ENCODE measurements around the gene TIMP1.

GRCh38 chrX:47578692-47579091, 3.5 kb upstream of the TIMP1 start:
- TF ChIP-seq, protein P1, sequence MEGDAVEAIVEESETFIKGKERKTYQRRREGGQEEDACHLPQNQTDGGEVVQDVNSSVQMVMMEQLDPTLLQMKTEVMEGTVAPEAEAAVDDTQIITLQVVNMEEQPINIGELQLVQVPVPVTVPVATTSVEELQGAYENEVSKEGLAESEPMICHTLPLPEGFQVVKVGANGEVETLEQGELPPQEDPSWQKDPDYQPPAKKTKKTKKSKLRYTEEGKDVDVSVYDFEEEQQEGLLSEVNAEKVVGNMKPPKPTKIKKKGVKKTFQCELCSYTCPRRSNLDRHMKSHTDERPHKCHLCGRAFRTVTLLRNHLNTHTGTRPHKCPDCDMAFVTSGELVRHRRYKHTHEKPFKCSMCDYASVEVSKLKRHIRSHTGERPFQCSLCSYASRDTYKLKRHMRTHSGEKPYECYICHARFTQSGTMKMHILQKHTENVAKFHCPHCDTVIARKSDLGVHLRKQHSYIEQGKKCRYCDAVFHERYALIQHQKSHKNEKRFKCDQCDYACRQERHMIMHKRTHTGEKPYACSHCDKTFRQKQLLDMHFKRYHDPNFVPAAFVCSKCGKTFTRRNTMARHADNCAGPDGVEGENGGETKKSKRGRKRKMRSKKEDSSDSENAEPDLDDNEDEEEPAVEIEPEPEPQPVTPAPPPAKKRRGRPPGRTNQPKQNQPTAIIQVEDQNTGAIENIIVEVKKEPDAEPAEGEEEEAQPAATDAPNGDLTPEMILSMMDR (IDR thresholded peaks at IDR 0.05), result no peak
- no peak for TF ChIP-seq POLR2A (IDR thresholded peaks at IDR 0.05)

Data from testis (tissue), 2 donors.